H1 (cell line): ENCODE results near the gene CMSS1. TPM values are rescaled to one million over a fixed set of nuclear protein-coding genes. Genes with fewer than 3 reads are reported as not detected.

Experiments
- CTCF ChIA-PET: fragments of 300-600 bp; sonication (Branson Sonifier 250); formaldehyde crosslinking; loops from one replicate; lab custom pipeline; 2021; ENCODE audit not compliant: partially characterized antibody; lab: Charles Lee
- POLR2A ChIA-PET: fragments of 300-600 bp; sonication (Branson Sonifier 250); formaldehyde crosslinking; loops from one replicate; lab custom pipeline; 2021; ENCODE audit warnings: inconsistent platforms; ENCODE audit not compliant: partially characterized antibody; lab: Charles Lee
- DNase-seq, 2 experiments: peaks; one replicate each; pipeline versions ENCODE4 v3.0.0 to v3.0.0-alpha.2; 2010 to 2022; ENCODE audit warnings: low spot score in 2 of 2, low read depth in 1 of 2, mixed read lengths in 1 of 2
- FAIRE-seq: peaks from 2 replicates; lab custom pipeline; 2011; peaks lifted over from hg19 to GRCh38; lab: Jason Lieb, UNC
- H2AFZ ChIP-seq: 2 replicates; pipeline ENCODE4 v1.8.1; 2012; ENCODE audit warnings: low read length, inconsistent platforms
- H2AK5ac ChIP-seq: 2 replicates; pipeline ENCODE4 v1.6.1; 2013; ENCODE audit warnings: low read depth, low read length
- H2BK120ac ChIP-seq: replicated peaks from 2 replicates; pipeline ENCODE3; 2013; ENCODE audit warnings: low read depth, low read length, inconsistent platforms
- H2BK12ac ChIP-seq: 2 replicates; pipeline ENCODE4 v1.6.1; 2013; ENCODE audit warnings: low read depth, low read length
- H2BK15ac ChIP-seq: 2 replicates; pipeline ENCODE4 v1.6.1; 2013; ENCODE audit warnings: low read length
- H2BK20ac ChIP-seq: 2 replicates; pipeline ENCODE4 v1.6.1; 2013; ENCODE audit warnings: low read length
- H2BK5ac ChIP-seq: 2 replicates; pipeline ENCODE4 v1.6.1; 2013; ENCODE audit warnings: low read depth, low read length
- H3K14ac ChIP-seq: 2 replicates; pipeline ENCODE4 v1.6.1; 2013; ENCODE audit warnings: inconsistent platforms; ENCODE audit not compliant: insufficient read length
- H3K18ac ChIP-seq: 2 replicates; pipeline ENCODE4 v1.6.1; 2013; ENCODE audit warnings: low read length; ENCODE audit errors: extremely low read depth
- H3K23ac ChIP-seq: 2 replicates; pipeline ENCODE4 v1.6.1; 2013; ENCODE audit warnings: inconsistent platforms; ENCODE audit not compliant: insufficient read length
- H3K23me2 ChIP-seq: 2 replicates; pipeline ENCODE4 v1.6.1; 2013; ENCODE audit warnings: low read depth, low read length
- H3K27ac ChIP-seq: 2 replicates; pipeline ENCODE4 v1.6.1; 2011; ENCODE audit warnings: low read depth, low read length, inconsistent platforms
- H3K27me3 ChIP-seq, 4 experiments: replicated peaks in 1 of 4; 1 replicate in 1 of 4; 2 replicates in 3 of 4; pipeline versions ENCODE4 v1.6.1 to v1.8.1; 2011 to 2013; ENCODE audit warnings: low read length in 3 of 4, mild to moderate bottlenecking in 3 of 4, inconsistent platforms in 2 of 4, mixed read lengths in 2 of 4, moderate library complexity in 1 of 4; ENCODE audit not compliant: control insufficient read depth in 3 of 4, insufficient read depth in 3 of 4; ENCODE audit errors: extremely low read depth in 1 of 4
- H3K36me3 ChIP-seq, 4 experiments: 2 replicates each; pipeline versions ENCODE4 v1.6.1 to v1.8.1; 2011 to 2013; ENCODE audit warnings: mild to moderate bottlenecking in 4 of 4, low read length in 3 of 4, moderate library complexity in 2 of 4, control low read depth in 1 of 4, inconsistent platforms in 1 of 4; ENCODE audit not compliant: insufficient read depth in 4 of 4, control insufficient read depth in 2 of 4
- H3K4ac ChIP-seq: replicated peaks from 2 replicates; pipeline ENCODE3; 2013; ENCODE audit warnings: low read length, low read depth, mixed read lengths, inconsistent platforms; ENCODE audit not compliant: insufficient read length
- H3K4me1 ChIP-seq, 4 experiments: replicated peaks in 1 of 4; 1 replicate in 1 of 4; 2 replicates in 3 of 4; pipeline versions ENCODE4 v1.6.1 to v1.8.1; 2011 to 2013; ENCODE audit warnings: low read length in 3 of 4, inconsistent platforms in 2 of 4, mixed read lengths in 1 of 4; ENCODE audit not compliant: insufficient read depth in 4 of 4, control insufficient read depth in 3 of 4
- H3K4me2 ChIP-seq, 2 experiments: 2 replicates each; pipeline versions ENCODE4 v1.6.1 to v1.8.1; 2011 to 2013; ENCODE audit warnings: low read depth in 2 of 2, low read length in 2 of 2, control low read depth in 1 of 2, inconsistent platforms in 1 of 2, mild to moderate bottlenecking in 1 of 2; ENCODE audit not compliant: insufficient read depth in 1 of 2
- H3K4me3 ChIP-seq, 4 experiments: fragments of 200-600, 300-600 bp in 1 of 4; sonication (generic), shearing (Covaris generic), sonication (Bioruptor Twin) in 1 of 4; 2 replicates each; pipeline versions ENCODE4 v1.5.1 to v1.8.1; 2011 to 2016; ENCODE audit warnings: low read length in 4 of 4, low read depth in 3 of 4, control low read depth in 2 of 4, inconsistent platforms in 2 of 4, mild to moderate bottlenecking in 2 of 4, mixed read lengths in 1 of 4, moderate library complexity in 1 of 4; ENCODE audit not compliant: insufficient read depth in 2 of 4; ENCODE audit errors: extremely low read depth in 1 of 4
- H3K56ac ChIP-seq: replicated peaks from 2 replicates; pipeline ENCODE3; 2013; ENCODE audit warnings: low read depth, mild to moderate bottlenecking, mixed read lengths, low read length, inconsistent platforms; ENCODE audit not compliant: insufficient read length
- H3K79me1 ChIP-seq: 2 replicates; pipeline ENCODE4 v1.6.1; 2013; ENCODE audit warnings: low read depth, low read length, control low read depth
- H3K79me2 ChIP-seq, 2 experiments: 2 replicates each; pipeline versions ENCODE4 v1.6.1 to v1.8.1; 2012 to 2013; ENCODE audit warnings: low read length in 2 of 2, mild to moderate bottlenecking in 2 of 2, inconsistent platforms in 1 of 2; ENCODE audit not compliant: insufficient read depth in 2 of 2, control insufficient read depth in 1 of 2
- H3K9ac ChIP-seq, 4 experiments: replicated peaks in 1 of 4; 1 replicate in 1 of 4; 2 replicates in 3 of 4; pipeline versions ENCODE4 v1.6.1 to v1.8.1; 2011 to 2013; ENCODE audit warnings: low read depth in 3 of 4, low read length in 3 of 4, control low read depth in 2 of 4, mild to moderate bottlenecking in 2 of 4, moderate library complexity in 2 of 4, inconsistent platforms in 1 of 4; ENCODE audit errors: extremely low read depth in 1 of 4
- H3K9me3 ChIP-seq, 2 experiments: 2 replicates each; pipeline versions ENCODE4 v1.6.1 to v1.8.1; 2012 to 2013; ENCODE audit warnings: mild to moderate bottlenecking in 2 of 2, moderate library complexity in 2 of 2, control low read depth in 1 of 2, inconsistent platforms in 1 of 2, low read depth in 1 of 2, low read length in 1 of 2, mixed read lengths in 1 of 2; ENCODE audit not compliant: insufficient read depth in 2 of 2
- H4K20me1 ChIP-seq, 2 experiments: replicated peaks in 1 of 2; 2 replicates each; pipeline versions ENCODE3 to v1.8.1; 2011 to 2013; ENCODE audit warnings: inconsistent platforms in 2 of 2, low read length in 2 of 2, mild to moderate bottlenecking in 1 of 2; ENCODE audit not compliant: insufficient read depth in 2 of 2, control insufficient read depth in 1 of 2
- H4K5ac ChIP-seq: 2 replicates; pipeline ENCODE4 v1.6.1; 2013; ENCODE audit warnings: low read length, low read depth, mixed read lengths, inconsistent platforms; ENCODE audit not compliant: insufficient read length
- H4K8ac ChIP-seq: 2 replicates; pipeline ENCODE4 v1.8.0; 2013; ENCODE audit warnings: mild to moderate bottlenecking, moderate library complexity, low read length, inconsistent platforms; ENCODE audit not compliant: insufficient read depth; ENCODE audit errors: extremely low read depth
- H4K91ac ChIP-seq: replicated peaks from 2 replicates; pipeline ENCODE3; 2013; ENCODE audit warnings: low read length, mixed read lengths, inconsistent platforms; ENCODE audit not compliant: insufficient read length
- SP4 ChIP-seq: IDR thresholded peaks from 2 replicates; pipeline ENCODE4 v1.6.1; 2012; ENCODE audit warnings: low read length, inconsistent platforms
- polyA plus RNA-seq, 7 experiments: library from polyadenylated mRNA; depleted of rRNA in 3 of 7; stranded (reverse) in 5 of 7; unstranded in 2 of 7; fragments of >200 nt in 5 of 7; fragments of 200-250 nt in 2 of 7; gene quantifications; 1 replicate in 5 of 7; 2 replicates in 1 of 7; 4 replicates in 1 of 7; pipeline versions ENCODE4 v1.2.1 to v1.2.3, GENCODE V29; 2011 to 2013; ENCODE audit warnings: missing spikeins in 2 of 7, mixed read lengths in 2 of 7
- total RNA-seq: library from RNA; stranded (reverse); fragmentation: NEBNext Ultra II Directional; extraction: Animal tissue kit (Norgen Biotek cat#: 25700); gene quantifications from 2 replicates; pipeline ENCODE4 v1.2.1, GENCODE V29; 2021
- TF ChIP-seq, protein P1 (sequence below): fragments of 300-600 bp; sonication (generic); IDR thresholded peaks from 2 replicates; pipeline ENCODE4 v1.7.1; 2012; ENCODE audit warnings: low read length, moderate library complexity, mild to moderate bottlenecking, inconsistent platforms; ENCODE audit not compliant: insufficient replicate concordance

The CMSS1 gene
- total and polyA plus RNA-seq, 2 of the 8 experiments (the other 6 are each of a cell fraction or from before 2014, with no cell fraction given) = 15.2 to 75.1 TPM

DNA sequence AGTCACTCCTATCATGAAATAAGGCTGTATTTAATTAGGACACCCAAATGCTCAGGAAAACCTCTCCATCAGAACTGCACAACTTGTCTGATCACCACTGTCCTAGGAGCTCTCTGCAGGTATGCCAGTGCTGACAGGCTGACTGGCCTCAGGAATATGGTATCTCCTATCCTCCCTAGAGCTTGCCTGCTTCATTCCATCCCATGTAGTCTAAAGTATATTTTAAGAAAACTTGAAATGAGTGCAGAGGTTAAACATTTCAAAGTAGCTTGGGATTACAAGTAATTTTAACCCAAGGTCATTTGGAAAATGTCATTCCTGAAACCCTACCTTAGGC, 273.0 kb downstream of the CMSS1 start:
- Histone ChIP-seq H2BK12ac (no peak overlapping the region), H4K5ac (no peak overlapping the region), H3K27me3 (no peaks in the 10 kb centered on the region), H3K4me1 (peaks cover 0 to 7% (median 3%) of the 10 kb centered on the region in 4 experiments; a peak in 5 of 7 replicates), H3K14ac (no peak overlapping the region), H2AK5ac (no peak overlapping the region), H4K91ac (no peak overlapping the region), H3K79me2 (no peaks in the 10 kb centered on the region), H3K23me2 (no peaks in the 10 kb centered on the region), H3K79me1 (no peaks in the 10 kb centered on the region), H3K4me3 (no peak overlapping the region), H4K8ac (no peak overlapping the region), H2BK15ac (no peak overlapping the region), H3K4ac (no peak overlapping the region), H3K4me2 (no peak overlapping the region), H2BK120ac (no peak overlapping the region), H3K9ac (no peak overlapping the region), H4K20me1 (no peaks in the 10 kb centered on the region), H2AFZ (no peak overlapping the region), H3K23ac (no peak overlapping the region), H2BK20ac (no peak overlapping the region), H3K27ac (no peak overlapping the region), H3K9me3 (no peaks in the 10 kb centered on the region), H3K18ac (no peak overlapping the region), H3K56ac (no peak overlapping the region), H2BK5ac (no peak overlapping the region), H3K36me3 (no peaks in the 10 kb centered on the region)
- DNase-seq (no peak), FAIRE-seq (no peak)
- CTCF ChIA-PET = interaction anchor here (0.7 to 3.4 kb wide), 20 partner anchors 7 to 328 kb away, joined by 3 to 21 read pairs (median 5); no protein-coding TSS in a partner anchor
- POLR2A ChIA-PET = no interaction called here
- TF ChIP-seq, protein P1, sequence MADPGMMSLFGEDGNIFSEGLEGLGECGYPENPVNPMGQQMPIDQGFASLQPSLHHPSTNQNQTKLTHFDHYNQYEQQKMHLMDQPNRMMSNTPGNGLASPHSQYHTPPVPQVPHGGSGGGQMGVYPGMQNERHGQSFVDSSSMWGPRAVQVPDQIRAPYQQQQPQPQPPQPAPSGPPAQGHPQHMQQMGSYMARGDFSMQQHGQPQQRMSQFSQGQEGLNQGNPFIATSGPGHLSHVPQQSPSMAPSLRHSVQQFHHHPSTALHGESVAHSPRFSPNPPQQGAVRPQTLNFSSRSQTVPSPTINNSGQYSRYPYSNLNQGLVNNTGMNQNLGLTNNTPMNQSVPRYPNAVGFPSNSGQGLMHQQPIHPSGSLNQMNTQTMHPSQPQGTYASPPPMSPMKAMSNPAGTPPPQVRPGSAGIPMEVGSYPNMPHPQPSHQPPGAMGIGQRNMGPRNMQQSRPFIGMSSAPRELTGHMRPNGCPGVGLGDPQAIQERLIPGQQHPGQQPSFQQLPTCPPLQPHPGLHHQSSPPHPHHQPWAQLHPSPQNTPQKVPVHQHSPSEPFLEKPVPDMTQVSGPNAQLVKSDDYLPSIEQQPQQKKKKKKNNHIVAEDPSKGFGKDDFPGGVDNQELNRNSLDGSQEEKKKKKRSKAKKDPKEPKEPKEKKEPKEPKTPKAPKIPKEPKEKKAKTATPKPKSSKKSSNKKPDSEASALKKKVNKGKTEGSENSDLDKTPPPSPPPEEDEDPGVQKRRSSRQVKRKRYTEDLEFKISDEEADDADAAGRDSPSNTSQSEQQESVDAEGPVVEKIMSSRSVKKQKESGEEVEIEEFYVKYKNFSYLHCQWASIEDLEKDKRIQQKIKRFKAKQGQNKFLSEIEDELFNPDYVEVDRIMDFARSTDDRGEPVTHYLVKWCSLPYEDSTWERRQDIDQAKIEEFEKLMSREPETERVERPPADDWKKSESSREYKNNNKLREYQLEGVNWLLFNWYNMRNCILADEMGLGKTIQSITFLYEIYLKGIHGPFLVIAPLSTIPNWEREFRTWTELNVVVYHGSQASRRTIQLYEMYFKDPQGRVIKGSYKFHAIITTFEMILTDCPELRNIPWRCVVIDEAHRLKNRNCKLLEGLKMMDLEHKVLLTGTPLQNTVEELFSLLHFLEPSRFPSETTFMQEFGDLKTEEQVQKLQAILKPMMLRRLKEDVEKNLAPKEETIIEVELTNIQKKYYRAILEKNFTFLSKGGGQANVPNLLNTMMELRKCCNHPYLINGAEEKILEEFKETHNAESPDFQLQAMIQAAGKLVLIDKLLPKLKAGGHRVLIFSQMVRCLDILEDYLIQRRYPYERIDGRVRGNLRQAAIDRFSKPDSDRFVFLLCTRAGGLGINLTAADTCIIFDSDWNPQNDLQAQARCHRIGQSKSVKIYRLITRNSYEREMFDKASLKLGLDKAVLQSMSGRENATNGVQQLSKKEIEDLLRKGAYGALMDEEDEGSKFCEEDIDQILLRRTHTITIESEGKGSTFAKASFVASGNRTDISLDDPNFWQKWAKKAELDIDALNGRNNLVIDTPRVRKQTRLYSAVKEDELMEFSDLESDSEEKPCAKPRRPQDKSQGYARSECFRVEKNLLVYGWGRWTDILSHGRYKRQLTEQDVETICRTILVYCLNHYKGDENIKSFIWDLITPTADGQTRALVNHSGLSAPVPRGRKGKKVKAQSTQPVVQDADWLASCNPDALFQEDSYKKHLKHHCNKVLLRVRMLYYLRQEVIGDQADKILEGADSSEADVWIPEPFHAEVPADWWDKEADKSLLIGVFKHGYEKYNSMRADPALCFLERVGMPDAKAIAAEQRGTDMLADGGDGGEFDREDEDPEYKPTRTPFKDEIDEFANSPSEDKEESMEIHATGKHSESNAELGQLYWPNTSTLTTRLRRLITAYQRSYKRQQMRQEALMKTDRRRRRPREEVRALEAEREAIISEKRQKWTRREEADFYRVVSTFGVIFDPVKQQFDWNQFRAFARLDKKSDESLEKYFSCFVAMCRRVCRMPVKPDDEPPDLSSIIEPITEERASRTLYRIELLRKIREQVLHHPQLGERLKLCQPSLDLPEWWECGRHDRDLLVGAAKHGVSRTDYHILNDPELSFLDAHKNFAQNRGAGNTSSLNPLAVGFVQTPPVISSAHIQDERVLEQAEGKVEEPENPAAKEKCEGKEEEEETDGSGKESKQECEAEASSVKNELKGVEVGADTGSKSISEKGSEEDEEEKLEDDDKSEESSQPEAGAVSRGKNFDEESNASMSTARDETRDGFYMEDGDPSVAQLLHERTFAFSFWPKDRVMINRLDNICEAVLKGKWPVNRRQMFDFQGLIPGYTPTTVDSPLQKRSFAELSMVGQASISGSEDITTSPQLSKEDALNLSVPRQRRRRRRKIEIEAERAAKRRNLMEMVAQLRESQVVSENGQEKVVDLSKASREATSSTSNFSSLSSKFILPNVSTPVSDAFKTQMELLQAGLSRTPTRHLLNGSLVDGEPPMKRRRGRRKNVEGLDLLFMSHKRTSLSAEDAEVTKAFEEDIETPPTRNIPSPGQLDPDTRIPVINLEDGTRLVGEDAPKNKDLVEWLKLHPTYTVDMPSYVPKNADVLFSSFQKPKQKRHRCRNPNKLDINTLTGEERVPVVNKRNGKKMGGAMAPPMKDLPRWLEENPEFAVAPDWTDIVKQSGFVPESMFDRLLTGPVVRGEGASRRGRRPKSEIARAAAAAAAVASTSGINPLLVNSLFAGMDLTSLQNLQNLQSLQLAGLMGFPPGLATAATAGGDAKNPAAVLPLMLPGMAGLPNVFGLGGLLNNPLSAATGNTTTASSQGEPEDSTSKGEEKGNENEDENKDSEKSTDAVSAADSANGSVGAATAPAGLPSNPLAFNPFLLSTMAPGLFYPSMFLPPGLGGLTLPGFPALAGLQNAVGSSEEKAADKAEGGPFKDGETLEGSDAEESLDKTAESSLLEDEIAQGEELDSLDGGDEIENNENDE = no peak
- TF ChIP-seq SP4 = no peak
